ENCODE measurements around the gene PLEKHA8.

DNA sequence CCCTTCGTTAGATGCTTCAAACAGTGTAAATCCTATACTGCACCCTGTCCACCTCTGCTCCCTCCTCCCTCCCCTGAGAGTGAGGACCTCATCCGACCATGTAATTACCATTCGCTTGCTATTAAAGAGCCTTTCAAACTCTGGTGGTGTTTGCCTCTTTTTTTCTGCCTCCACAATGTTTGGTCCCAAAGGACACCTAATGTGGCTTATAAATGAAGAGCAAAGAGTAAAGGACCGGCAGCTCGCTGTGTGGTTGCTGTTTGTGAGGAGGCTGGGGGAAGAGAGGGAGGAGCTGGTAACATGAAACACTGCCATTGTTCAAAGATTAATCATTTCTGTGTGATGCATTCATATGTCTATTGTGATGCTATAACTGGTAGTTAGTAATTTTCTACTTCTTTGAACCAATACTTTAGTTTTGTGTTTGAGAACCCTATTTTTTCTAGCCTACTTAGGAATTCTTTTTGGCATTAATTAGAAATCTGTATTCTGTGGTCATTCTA is 134.5 kb downstream of the PLEKHA8 start:
- TF ChIP-seq, protein P1, sequence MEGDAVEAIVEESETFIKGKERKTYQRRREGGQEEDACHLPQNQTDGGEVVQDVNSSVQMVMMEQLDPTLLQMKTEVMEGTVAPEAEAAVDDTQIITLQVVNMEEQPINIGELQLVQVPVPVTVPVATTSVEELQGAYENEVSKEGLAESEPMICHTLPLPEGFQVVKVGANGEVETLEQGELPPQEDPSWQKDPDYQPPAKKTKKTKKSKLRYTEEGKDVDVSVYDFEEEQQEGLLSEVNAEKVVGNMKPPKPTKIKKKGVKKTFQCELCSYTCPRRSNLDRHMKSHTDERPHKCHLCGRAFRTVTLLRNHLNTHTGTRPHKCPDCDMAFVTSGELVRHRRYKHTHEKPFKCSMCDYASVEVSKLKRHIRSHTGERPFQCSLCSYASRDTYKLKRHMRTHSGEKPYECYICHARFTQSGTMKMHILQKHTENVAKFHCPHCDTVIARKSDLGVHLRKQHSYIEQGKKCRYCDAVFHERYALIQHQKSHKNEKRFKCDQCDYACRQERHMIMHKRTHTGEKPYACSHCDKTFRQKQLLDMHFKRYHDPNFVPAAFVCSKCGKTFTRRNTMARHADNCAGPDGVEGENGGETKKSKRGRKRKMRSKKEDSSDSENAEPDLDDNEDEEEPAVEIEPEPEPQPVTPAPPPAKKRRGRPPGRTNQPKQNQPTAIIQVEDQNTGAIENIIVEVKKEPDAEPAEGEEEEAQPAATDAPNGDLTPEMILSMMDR (IDR thresholded peaks at IDR 0.05; ENCODE audit: low read length) = no peak
- no peak for TF ChIP-seq EZH2 (optimal IDR thresholded peaks at IDR 0.05; ENCODE audit: low read depth, low read length)
- TF ChIP-seq EZH2phosphoT487 (IDR thresholded peaks at IDR 0.05; ENCODE audit: low read length) = no peak
